ENCODE results near the gene P2RY2. TPM values are rescaled to one million over a fixed set of nuclear protein-coding genes. Genes with fewer than 3 reads are reported as not detected.

Gene P2RY2
- total RNA-seq, 1 experiment from 2014 or later = 2.9 TPM

GRCh38 chr11:73203322-73203721, 14.8 kb upstream of the P2RY2 start:
- Histone ChIP-seq H3K4me2 (ENCODE audit: low read length) (no peak overlapping the region), H3K4me3 (replicated peaks in 1 of 2; ENCODE audit: low read depth in 1 of 2, low read length in 2 of 2) (no peak overlapping the region), H3K9me3 (ENCODE audit: control insufficient read depth in 1 of 2, insufficient read depth in 1 of 2, low read depth in 1 of 2, low read length in 2 of 2) (no peaks in the 10 kb centered on the region), H2AFZ (ENCODE audit: low read depth, low read length, poor library complexity, severe bottlenecking) (no peak overlapping the region), H3K4me1 (ENCODE audit: control insufficient read depth in 1 of 2, insufficient read depth in 2 of 2, low read length in 2 of 2) (peaks cover 12 to 15% of the 10 kb centered on the region in 2 experiments), H3K9me2 (ENCODE audit: insufficient read depth) (no peaks in the 10 kb centered on the region), H3K27me3 (ENCODE audit: insufficient read depth, low read length) (no peaks in the 10 kb centered on the region), H4K20me1 (ENCODE audit: insufficient read depth) (no peaks in the 10 kb centered on the region), H3K79me2 (ENCODE audit: insufficient read depth, low read length) (no peaks in the 10 kb centered on the region), H3K36me3 (ENCODE audit: control insufficient read depth in 1 of 2, insufficient read depth in 2 of 2, low read length in 2 of 2) (no peaks in the 10 kb centered on the region), H3K9ac (ENCODE audit: low read length) (no peak overlapping the region), H3K27ac (ENCODE audit: low read depth, low read length) (no peak overlapping the region)
- intact Hi-C loops (cut with micrococcal nuclease) = no loop called here
- CTCF ChIA-PET = no interaction called here
- DNase-seq (ENCODE audit: low read depth, low spot score) (no peak), ATAC-seq (no peak)
- TF ChIP-seq CTCF (IDR thresholded peaks at IDR 0.05 in 2 of 3, conservative IDR thresholded peaks at IDR 0.05 in 1 of 3; ENCODE audit: borderline replicate concordance in 1 of 3, insufficient read depth in 1 of 3, low read depth in 2 of 3, low read length in 2 of 3) (no peak), JUND (IDR thresholded peaks at IDR 0.05) (no peak), RAD21 (IDR thresholded peaks at IDR 0.05; ENCODE audit: low read depth) (no peak), YY1 (IDR thresholded peaks at IDR 0.05; ENCODE audit: extremely low read depth, insufficient replicate concordance, low read depth, low read length) (no peak), EZH2 (IDR thresholded peaks at IDR 0.05) (no peak), SP1 (IDR thresholded peaks at IDR 0.05; ENCODE audit: low read depth) (no peak), EGR1 (IDR thresholded peaks at IDR 0.05; ENCODE audit: low read depth) (no peak), EZH2phosphoT487 (IDR thresholded peaks at IDR 0.05; ENCODE audit: borderline replicate concordance) (no peak), ZNF274 (IDR thresholded peaks at IDR 0.05; ENCODE audit: low read depth, low read length) (no peak), CEBPB (IDR thresholded peaks at IDR 0.05; ENCODE audit: low read depth) (no peak), POLR2AphosphoS5 (IDR thresholded peaks at IDR 0.05; ENCODE audit: low read depth, low read length) (no peak), ELF1 (IDR thresholded peaks at IDR 0.05; ENCODE audit: borderline replicate concordance, low read depth) (no peak), ATF3 (IDR thresholded peaks at IDR 0.05) (no peak), TCF7L2 (IDR thresholded peaks at IDR 0.05; ENCODE audit: borderline replicate concordance, extremely low read depth, insufficient read depth, insufficient read length) (no peak), MAX (IDR thresholded peaks at IDR 0.05) (no peak)
- TF ChIP-seq, protein P1, sequence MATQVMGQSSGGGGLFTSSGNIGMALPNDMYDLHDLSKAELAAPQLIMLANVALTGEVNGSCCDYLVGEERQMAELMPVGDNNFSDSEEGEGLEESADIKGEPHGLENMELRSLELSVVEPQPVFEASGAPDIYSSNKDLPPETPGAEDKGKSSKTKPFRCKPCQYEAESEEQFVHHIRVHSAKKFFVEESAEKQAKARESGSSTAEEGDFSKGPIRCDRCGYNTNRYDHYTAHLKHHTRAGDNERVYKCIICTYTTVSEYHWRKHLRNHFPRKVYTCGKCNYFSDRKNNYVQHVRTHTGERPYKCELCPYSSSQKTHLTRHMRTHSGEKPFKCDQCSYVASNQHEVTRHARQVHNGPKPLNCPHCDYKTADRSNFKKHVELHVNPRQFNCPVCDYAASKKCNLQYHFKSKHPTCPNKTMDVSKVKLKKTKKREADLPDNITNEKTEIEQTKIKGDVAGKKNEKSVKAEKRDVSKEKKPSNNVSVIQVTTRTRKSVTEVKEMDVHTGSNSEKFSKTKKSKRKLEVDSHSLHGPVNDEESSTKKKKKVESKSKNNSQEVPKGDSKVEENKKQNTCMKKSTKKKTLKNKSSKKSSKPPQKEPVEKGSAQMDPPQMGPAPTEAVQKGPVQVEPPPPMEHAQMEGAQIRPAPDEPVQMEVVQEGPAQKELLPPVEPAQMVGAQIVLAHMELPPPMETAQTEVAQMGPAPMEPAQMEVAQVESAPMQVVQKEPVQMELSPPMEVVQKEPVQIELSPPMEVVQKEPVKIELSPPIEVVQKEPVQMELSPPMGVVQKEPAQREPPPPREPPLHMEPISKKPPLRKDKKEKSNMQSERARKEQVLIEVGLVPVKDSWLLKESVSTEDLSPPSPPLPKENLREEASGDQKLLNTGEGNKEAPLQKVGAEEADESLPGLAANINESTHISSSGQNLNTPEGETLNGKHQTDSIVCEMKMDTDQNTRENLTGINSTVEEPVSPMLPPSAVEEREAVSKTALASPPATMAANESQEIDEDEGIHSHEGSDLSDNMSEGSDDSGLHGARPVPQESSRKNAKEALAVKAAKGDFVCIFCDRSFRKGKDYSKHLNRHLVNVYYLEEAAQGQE (IDR thresholded peaks at IDR 0.05; ENCODE audit: low read depth) = no peak
- POLR2A ChIA-PET = no interaction called here
- RAD21 ChIA-PET (ENCODE audit: low non-redundant PET in 1 of 2, low total read pairs in 2 of 2, uncharacterized antibody in 2 of 2, unreplicated experiment in 2 of 2) = no interaction called here
- no TSS peak for BruUV-seq (replicated peaks)

Measured in HCT116 (cell line).